NCI-H774 (cell line): ENCODE results near the gene PXT1.

Experiments
- DNase-seq: peaks from one replicate; lab custom pipeline; 2025; lab: John Stamatoyannopoulos, UW

PXT1 gene

GRCh38 chr6:36387440-36388303, 55.0 kb downstream of the PXT1 start, which contains the start of gene ETV7:
TSS of gene ETV7 (minus strand) at chr6:36387669. CDS start at chr6:36387541, 128 bp downstream.
- peak; percentile 3 for DNase-seq

- DNase-seq, result no peak
These were observed 55.9 kb downstream of the PXT1 start for GRCh38 chr6:36386495-36387439.

- no peak for DNase-seq
These were observed 58.6 kb downstream of the PXT1 start for GRCh38 chr6:36384095-36384494.

GRCh38 chr6:36383606-36384005, 59.0 kb downstream of the PXT1 start:
- DNase-seq, result no peak

GRCh38 chr6:36382976-36383375, 59.7 kb downstream of the PXT1 start:
- no peak for DNase-seq

GRCh38 chr6:36381502-36382389, 60.9 kb downstream of the PXT1 start:
- no peak for DNase-seq

- no peak for DNase-seq
These were observed 62.5 kb downstream of the PXT1 start for GRCh38 chr6:36380166-36380565.

- no peak for DNase-seq
These were observed 63.7 kb downstream of the PXT1 start for GRCh38 chr6:36378936-36379335.

- DNase-seq, result no peak
These were observed 64.3 kb downstream of the PXT1 start for GRCh38 chr6:36378243-36378920.

GRCh38 chr6:36377594-36377993, 65.1 kb downstream of the PXT1 start:
- DNase-seq, result no peak

GRCh38 chr6:36376742-36377141, 65.9 kb downstream of the PXT1 start:
- DNase-seq, result no peak

GRCh38 chr6:36376183-36376582, 66.5 kb downstream of the PXT1 start:
- no peak for DNase-seq

- DNase-seq, result no peak
These were observed 67.0 kb downstream of the PXT1 start for GRCh38 chr6:36375644-36376155.

- no peak for DNase-seq
These were observed 67.7 kb downstream of the PXT1 start for GRCh38 chr6:36374972-36375371.

GRCh38 chr6:36374194-36374593, 68.5 kb downstream of the PXT1 start:
- no peak for DNase-seq

GRCh38 chr6:36373368-36374019, 69.2 kb downstream of the PXT1 start:
- DNase-seq, result no peak

GRCh38 chr6:36372088-36372487, 70.6 kb downstream of the PXT1 start:
- no peak for DNase-seq

GRCh38 chr6:36371211-36371610, 71.4 kb downstream of the PXT1 start:
- DNase-seq, result no peak

GRCh38 chr6:36370638-36371037, 72.0 kb downstream of the PXT1 start:
- no peak for DNase-seq
